WTC11 (cell line): ENCODE data around the gene IRF2BP2. TPM values are rescaled to one million over a fixed set of nuclear protein-coding genes. Genes with fewer than 3 reads are reported as not detected.

ENCODE experiments used
- ATAC-seq: fragments of 200-7000 bp; cut with Tn5 transposase; 2 replicates; pipeline ENCODE4 v1.10.0; 2021; ENCODE audit warnings: mild to moderate bottlenecking, moderate library complexity
- CTCF ChIA-PET: fragments of 300-600 bp; sonication (Branson Sonifier 250); formaldehyde crosslinking; loops from one replicate; lab custom pipeline; 2021; ENCODE audit warnings: antibody characterized with exemption; lab: Charles Lee
- POLR2A ChIA-PET: fragments of 350-600 bp; sonication (Branson Sonifier 250); formaldehyde crosslinking; loops from one replicate; lab custom pipeline; 2021; ENCODE audit warnings: antibody characterized with exemption; lab: Charles Lee
- DNase-seq: peaks from one replicate; pipeline ENCODE4 v3.0.0; 2021; ENCODE audit warnings: low spot score
- H3K27ac Mint-ChIP-seq: 2 replicates; pipeline ENCODE4 v1.8.0; 2021; ENCODE audit warnings: mixed read lengths
- H3K27me3 Mint-ChIP-seq: 2 replicates; pipeline ENCODE4 v1.8.0; 2021; ENCODE audit warnings: low read depth, mild to moderate bottlenecking, moderate library complexity, mixed read lengths
- H3K36me3 Mint-ChIP-seq: 2 replicates; pipeline ENCODE4 v1.8.0; 2021; ENCODE audit warnings: mixed read lengths
- H3K4me1 Mint-ChIP-seq: 2 replicates; pipeline ENCODE4 v1.8.0; 2022; ENCODE audit warnings: mixed read lengths
- H3K4me3 Mint-ChIP-seq: 2 replicates; pipeline ENCODE4 v1.8.0; 2021; ENCODE audit warnings: mild to moderate bottlenecking, moderate library complexity, mixed read lengths
- H3K9me3 Mint-ChIP-seq: 2 replicates; pipeline ENCODE4 v1.8.0; 2021; ENCODE audit warnings: mixed read lengths
- E2F5 ChIP-seq: sonication (generic); formaldehyde crosslinking; IDR thresholded peaks from 2 replicates; pipeline ENCODE4 v1.8.1; 2022; ENCODE audit warnings: mild to moderate bottlenecking, moderate library complexity, missing genetic modification reagents
- GTF2I ChIP-seq: fragments of 250-450 bp; sonication (Bioruptor Pico); conservative IDR thresholded peaks from 2 replicates; pipeline ENCODE4 v1.4.0; 2021; ENCODE audit warnings: mild to moderate bottlenecking
- HMGXB4 ChIP-seq: sonication (generic); formaldehyde crosslinking; IDR thresholded peaks from 2 replicates; pipeline ENCODE4 v1.8.1; 2023; ENCODE audit warnings: mild to moderate bottlenecking, moderate library complexity, missing genetic modification reagents
- JAZF1 ChIP-seq: fragments of 250-450 bp; sonication (Bioruptor Pico); IDR thresholded peaks from 2 replicates; pipeline ENCODE4 v1.9.0; 2021; ENCODE audit warnings: moderate library complexity, mild to moderate bottlenecking, inconsistent platforms
- MAX ChIP-seq: sonication (generic); formaldehyde crosslinking; IDR thresholded peaks from 2 replicates; pipeline ENCODE4 v1.8.0; 2022; ENCODE audit warnings: mild to moderate bottlenecking, missing genetic modification reagents
- PRDM15 ChIP-seq: sonication (generic); formaldehyde crosslinking; IDR thresholded peaks from 2 replicates; pipeline ENCODE4 v1.8.0; 2022; ENCODE audit warnings: missing genetic modification reagents
- STAT6 ChIP-seq: sonication (generic); formaldehyde crosslinking; conservative IDR thresholded peaks from 2 replicates; pipeline ENCODE4 v1.8.1; 2023; ENCODE audit warnings: mild to moderate bottlenecking, low read depth, missing genetic modification reagents, moderate library complexity
- TCF7 ChIP-seq: sonication (generic); formaldehyde crosslinking; IDR thresholded peaks from 2 replicates; pipeline ENCODE4 v1.8.0; 2022; ENCODE audit warnings: mild to moderate bottlenecking, low read depth, missing genetic modification reagents, moderate library complexity
- ZBTB21 ChIP-seq: sonication (generic); formaldehyde crosslinking; IDR thresholded peaks from 2 replicates; pipeline ENCODE4 v1.8.1; 2023; ENCODE audit warnings: mild to moderate bottlenecking, missing genetic modification reagents, borderline replicate concordance
- ZBTB43 ChIP-seq: sonication (generic); formaldehyde crosslinking; IDR thresholded peaks from 2 replicates; pipeline ENCODE4 v1.8.1; 2023; ENCODE audit warnings: mild to moderate bottlenecking, missing genetic modification reagents
- ZNF138 ChIP-seq: sonication (generic); formaldehyde crosslinking; conservative IDR thresholded peaks from 2 replicates; pipeline ENCODE4 v1.8.1; 2022; ENCODE audit warnings: mild to moderate bottlenecking, moderate library complexity, missing genetic modification reagents
- total RNA-seq: library from RNA; stranded (reverse); gene quantifications from 3 replicates; pipeline ENCODE4 v1.2.3, GENCODE V29; 2021

The IRF2BP2 gene
- total RNA-seq, 1 experiment from 2014 or later: 70.9 TPM

- TF ChIP-seq PRDM15: no peak
- TF ChIP-seq ZBTB21 (CRISPR knock-in tag): no peak
- TF ChIP-seq GTF2I (CRISPR knock-in tag): no peak
- no peak for TF ChIP-seq HMGXB4 (CRISPR knock-in tag)
- TF ChIP-seq STAT6 (CRISPR knock-in tag): no peak
Measured at GRCh38 chr1:234618737-234619049, 8.7 kb upstream of the IRF2BP2 start (continued).

- DNase-seq (no peak), ATAC-seq (peak; percentile 38; the same call in 1 of the 2 replicates)
- no peak overlapping the region for H3K4me3 Mint-ChIP-seq
- H3K27me3 Mint-ChIP-seq: no peaks in the 10 kb centered on the region
- ChIA-PET CTCF (no interaction called here), POLR2A (no interaction called here)
- H3K27ac Mint-ChIP-seq: peak overlapping the region; percentile 98
- H3K4me1 Mint-ChIP-seq: peaks cover 50% of the 10 kb centered on the region
- no peaks in the 10 kb centered on the region for H3K9me3 Mint-ChIP-seq
- H3K36me3 Mint-ChIP-seq: no peaks in the 10 kb centered on the region
- no peak for TF ChIP-seq ZNF138
- no peak for TF ChIP-seq ZBTB43 (CRISPR knock-in tag)
- TF ChIP-seq TCF7: no peak
- no peak for TF ChIP-seq JAZF1 (CRISPR knock-in tag)
- no peak for TF ChIP-seq E2F5
- no peak for TF ChIP-seq MAX (CRISPR knock-in tag)
Measured at GRCh38 chr1:234617986-234618736, 8.2 kb upstream of the IRF2BP2 start.
